Hepatic stellate cell (primary cell): ENCODE data around the gene DOC2B.
"Not testable (repeated sequence)": the region's sequence is repeated elsewhere in the genome, so short reads cannot be mapped to it uniquely, and the experiment has no call there.

Experiments used
- DNase-seq: peaks from one replicate; pipeline ENCODE4 v3.0.0; 2011; ENCODE audit warnings: low spot score

DOC2B gene

DNA sequence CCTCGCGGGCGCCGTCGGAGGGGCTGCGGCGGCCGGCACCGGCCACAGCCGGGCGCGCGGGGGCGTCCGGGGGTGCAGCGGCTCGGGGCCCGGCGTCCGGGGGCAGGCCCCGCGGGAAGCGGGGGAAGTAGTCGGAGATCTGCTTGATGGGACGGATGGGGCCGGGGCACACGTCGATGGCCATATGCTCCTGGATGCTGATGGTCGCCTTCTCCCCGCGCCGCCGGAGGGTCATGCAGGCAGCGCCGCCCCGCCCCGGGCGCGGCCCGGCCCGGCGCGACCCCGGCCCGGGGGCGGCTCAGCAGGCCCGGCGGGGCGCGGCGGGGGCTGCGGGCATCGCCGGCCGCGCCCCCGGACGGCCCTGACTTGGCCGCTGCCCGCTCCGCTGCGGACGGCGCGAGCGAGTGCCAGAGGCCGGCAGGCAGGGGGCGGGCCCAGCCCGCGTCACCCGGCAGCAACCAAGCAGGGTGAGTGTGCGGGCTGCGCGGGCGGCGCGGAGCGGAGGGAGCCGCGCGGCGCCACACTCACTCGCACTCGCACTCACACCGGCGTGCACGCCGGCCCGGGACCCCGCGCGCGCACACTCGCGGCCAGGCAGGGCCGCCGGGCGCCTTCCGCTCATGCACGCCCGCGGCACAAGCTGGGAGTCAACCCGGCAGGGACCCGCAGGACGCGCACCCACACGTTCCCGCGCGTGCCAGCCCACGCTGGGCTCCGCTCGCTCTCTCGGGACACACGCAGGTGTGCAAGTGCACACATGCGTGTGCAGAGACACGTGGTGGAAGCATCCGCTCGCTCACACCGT is at the start of gene DOC2B:
DOC2B (minus strand) TSS at position 406 of the 805 bp plus-strand sequence; CDS start at position 235, 171 bp downstream.
- DNase-seq, result peak; percentile 68

GRCh38 chr17:230395-230770 is 48.9 kb upstream of the DOC2B start:
- DNase-seq, result no peak

- DNase-seq, result no peak
These were observed 48.4 kb upstream of the DOC2B start for GRCh38 chr17:229709-230394.

DNA sequence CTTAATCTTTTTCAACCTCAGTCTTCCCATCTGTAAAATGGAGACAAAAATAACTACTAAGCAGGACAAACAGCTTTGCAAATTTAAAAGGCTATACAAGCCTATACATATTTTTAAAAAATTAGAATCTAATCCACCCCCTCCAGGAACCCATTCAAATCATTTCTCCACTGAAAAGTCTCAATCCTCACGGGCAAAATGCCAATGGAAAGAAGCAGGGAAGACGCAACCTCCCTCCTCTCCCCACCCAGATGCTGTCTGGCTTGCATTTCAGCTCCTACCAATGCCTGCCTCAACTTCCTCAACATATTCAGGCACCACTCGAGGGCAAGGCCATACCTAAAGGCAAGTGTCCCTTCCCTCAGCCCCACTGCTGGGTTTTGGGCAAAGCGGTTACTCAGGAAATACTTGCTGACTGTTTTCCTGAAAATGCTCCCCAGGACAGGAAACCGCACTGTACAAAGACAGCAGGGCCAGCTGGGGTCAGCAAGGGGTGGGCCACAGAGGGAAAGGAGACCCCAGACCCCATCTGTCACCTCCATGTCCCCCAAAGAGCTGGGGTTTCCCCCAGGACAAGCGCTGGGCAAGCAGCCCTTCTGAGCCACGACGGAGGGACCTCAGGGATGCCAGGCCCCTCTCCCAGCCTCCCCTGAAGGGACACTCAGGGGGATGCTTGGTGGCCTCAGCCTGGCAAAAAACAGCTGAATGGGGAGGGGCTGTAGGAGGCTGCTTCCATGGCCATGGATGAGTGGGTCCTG is 47.7 kb upstream of the DOC2B start:
- no peak for DNase-seq

GRCh38 chr17:227946-228615 is 46.6 kb upstream of the DOC2B start:
- DNase-seq, result no peak

DNA sequence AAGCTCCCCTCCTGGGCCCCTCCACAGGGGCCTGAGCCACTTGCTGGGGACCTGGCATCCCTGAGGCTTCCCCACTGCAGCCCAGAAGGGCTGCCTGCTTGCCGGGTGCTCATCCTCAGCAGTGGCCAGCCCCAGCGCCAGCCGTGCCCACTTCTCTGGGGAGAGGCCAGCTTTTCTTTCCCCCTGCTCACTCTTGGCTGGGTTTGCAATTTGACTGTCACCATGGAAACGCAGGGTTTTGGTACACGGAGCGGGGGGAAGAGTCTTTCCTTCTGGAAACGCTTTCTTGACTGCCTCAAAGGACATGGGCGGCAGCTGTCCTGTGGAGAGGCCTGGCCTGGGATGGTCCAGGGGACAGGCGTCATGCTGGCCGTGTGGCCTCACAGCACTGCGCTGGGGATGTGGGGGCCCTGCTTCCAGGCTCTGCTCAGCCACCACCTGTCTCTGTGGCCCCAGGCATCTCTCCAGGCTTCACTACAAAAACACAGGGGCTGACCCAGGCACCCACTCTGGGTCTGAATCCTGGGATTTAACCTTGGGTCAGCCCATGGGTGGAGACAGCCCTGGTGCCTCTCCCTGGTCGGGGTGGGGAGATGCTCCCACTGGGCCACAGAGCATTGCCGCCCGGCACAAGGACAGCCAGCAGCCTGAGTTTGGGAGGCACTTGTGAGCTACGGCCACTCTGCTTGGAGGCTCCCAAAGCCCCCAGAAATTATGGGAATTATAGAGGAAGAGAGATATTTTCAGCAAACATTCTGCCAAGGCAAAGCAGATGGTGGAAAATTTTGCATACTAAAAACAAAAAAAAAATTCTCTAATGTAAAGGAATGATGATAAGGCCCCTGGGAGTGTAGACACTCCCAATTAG is 45.9 kb upstream of the DOC2B start:
- no peak for DNase-seq

- no peak for DNase-seq
These were observed 44.9 kb upstream of the DOC2B start for GRCh38 chr17:226108-227077.

DNA sequence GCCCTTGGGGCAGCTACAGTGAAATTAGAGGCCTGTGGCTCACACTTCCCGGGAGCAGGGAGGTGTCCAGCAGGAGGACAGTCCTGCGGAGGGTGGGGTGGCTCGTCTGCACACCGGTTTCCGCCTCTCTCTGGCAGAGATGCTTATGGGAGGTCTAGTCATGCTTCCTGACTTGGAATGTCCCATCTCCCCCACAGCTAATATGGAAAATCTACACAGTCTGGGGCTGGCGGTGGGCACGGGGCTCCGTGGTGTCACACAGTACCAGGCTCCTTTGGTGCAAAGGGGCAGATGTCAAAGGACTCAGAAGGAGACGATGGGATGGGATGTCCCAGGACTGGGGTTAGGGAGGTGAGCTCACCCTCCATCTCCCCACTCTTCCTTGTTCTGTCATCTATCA is 44.1 kb upstream of the DOC2B start:
- no peak for DNase-seq

DNA sequence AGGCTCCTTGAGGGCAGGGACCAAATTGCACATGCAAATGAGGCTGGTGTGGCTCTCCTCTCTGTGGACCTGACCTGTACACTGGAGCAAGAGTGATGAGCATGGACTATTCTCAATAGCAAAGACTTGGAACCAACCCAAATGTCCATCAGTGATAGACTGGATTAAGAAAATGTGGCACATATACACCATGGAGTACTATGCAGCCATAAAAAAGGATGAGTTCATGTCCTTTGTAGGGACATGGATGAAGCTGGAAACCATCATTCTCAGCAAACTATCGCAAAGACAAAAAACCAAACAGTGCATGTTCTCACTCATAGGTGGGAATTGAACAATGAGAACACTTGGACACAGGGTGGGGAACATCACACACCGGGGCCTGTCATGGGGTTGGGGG is 43.1 kb upstream of the DOC2B start:
- DNase-seq, result not testable (repeated sequence)

GRCh38 chr17:223723-224471 is 42.4 kb upstream of the DOC2B start:
- no peak for DNase-seq

GRCh38 chr17:222172-222571 is 40.7 kb upstream of the DOC2B start:
- no peak for DNase-seq

GRCh38 chr17:219696-220095 is 38.2 kb upstream of the DOC2B start:
- no peak for DNase-seq

DNA sequence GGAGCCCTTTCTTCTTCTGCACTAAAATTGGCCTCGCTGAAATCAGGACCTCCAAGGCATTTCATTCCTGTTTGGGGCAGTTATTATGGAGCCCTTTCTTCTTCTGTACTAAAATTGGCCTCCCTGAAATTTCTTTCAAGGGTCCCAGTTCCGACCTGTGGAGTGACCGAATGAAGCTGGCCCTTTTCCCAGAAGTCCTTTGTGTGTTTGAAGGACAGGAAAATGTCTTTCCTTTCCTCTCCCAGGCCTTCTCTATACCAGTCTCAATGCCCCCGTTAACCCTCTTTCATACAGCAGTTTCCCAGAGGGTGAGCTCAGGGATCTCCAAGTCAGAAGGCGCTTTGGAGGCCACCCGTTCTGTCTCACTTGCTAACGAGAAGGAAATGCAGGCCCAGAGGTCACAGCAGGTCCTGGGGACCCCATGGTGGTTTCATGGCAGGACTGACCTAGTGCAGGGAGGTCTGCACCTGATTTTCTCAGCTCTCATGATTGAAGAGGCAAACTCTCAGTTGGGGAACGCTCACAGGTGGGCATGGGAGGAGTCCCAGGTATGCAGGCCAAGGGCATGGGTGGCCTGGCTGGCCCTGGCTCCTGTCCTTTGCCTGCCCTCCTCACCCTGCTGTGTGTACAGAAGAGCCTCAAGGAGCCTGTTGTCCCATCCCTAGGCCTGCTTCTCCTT is 37.1 kb upstream of the DOC2B start:
- no peak for DNase-seq

DNA sequence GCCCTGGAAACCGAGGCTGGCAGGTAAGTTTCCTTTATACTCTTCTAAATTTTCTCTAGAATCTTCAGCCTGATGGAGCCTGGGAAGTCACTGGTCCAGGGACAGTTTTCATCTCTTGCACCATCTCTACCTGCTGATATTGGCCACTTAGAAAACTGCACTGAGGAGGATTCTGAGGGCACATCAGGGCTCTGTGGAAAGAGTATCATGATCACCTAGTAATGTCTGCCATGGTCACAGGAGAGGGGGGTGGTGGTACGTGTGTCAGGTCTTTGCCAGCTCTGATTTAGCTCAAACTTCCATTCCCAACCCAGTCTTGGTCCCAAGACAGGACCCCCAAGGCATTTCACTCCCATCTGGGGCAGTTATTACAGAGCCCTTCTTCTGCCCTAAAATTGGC is 35.2 kb upstream of the DOC2B start:
- DNase-seq, result no peak

- DNase-seq, result not testable (repeated sequence)
These were observed 34.4 kb upstream of the DOC2B start for GRCh38 chr17:215563-216478.

- no peak for DNase-seq
These were observed 33.5 kb upstream of the DOC2B start for GRCh38 chr17:214881-215331.

DNA sequence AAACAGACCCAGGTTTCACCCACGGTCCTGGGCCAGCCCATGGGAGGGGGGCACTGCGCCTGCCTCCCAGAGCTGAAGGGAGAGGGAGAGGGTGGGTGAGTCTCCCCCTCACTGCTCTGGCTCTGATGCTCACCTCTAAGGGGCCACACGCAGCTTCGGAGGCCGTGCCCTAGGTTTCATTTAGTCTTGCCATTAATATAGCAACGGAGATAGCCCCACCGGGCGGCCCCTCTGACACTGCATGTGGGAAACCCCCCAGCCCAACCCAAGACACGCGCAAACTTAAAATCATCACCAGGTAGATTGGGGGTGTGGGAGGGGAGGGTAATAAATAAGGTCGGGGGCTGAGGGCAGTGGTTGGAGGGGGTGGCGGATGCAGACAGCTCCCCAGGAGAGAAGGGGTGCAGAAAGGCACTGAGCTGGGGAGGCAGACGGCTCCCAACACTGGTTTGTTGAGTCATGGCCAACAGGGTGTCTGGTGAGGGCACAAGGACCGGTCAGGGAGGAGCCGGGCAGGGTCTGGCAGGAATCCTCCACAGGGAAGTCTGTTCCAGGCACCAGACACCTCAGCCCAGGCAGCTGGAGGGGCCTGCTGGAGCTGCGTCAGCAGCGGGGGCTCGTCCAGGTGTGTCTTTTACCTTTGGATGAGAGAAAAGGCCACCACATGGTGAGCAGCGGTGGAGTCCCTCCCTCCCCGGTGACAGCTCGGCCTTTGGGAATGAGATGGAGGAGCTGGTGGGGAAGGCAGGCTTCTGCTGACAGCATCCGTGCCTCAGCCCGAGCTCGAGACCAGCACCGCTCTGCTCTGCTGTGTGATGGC is 32.0 kb upstream of the DOC2B start:
- DNase-seq, result no peak
